GM12801 (cell line): ENCODE results near the gene CCR7.

Source experiments
- CTCF ChIP-seq: IDR thresholded peaks from one replicate; pipeline ENCODE4 v1.5.1; 2011; ENCODE audit warnings: control low read depth; ENCODE audit not compliant: insufficient read length; ENCODE audit errors: extremely low read depth

Gene CCR7

GRCh38 chr17:40528692-40529417, 36.4 kb downstream of the CCR7 start:
- TF ChIP-seq CTCF, result no peak

DNA sequence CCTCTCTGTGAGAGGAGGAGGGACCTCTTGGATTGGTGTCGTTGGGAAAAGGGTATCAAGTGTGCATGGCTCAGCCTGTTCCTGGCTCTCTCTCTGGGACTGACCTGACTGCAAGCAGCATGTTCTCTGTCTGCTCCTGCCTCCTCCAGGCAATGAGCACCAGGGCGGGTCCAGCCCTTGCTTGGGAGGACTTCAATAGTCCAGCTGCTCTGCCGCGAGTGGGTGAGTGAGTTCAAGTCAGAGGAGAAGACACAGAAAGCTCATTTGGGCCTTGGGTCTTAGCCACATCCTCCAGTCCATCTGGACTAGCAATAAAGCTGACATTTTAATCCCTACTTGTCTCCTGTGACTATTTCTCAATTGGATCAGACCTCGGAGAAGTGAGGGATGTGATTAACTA, 38.6 kb downstream of the CCR7 start:
- TF ChIP-seq CTCF, result no peak

DNA sequence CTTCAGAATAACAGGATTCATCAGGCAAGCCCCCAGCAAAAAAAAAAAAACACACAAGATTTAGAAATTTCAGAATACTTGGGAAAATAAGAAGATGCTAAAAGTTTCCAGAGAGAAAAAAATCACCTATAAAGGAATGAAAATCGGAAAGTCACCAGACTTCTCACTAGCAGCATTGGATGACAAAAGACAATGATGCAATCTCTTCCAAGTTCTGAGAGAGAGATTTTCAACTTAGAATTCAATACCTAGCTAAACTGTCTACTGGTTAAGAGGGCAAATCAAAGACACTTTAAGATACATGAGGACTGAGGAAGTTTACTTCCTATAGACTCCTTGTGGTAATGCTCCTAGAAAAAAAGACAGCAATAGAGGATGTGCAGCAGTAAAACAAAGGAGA, 40.0 kb downstream of the CCR7 start:
- no peak for TF ChIP-seq CTCF

GRCh38 chr17:40524243-40524965, 40.9 kb downstream of the CCR7 start:
- TF ChIP-seq CTCF, result no peak

DNA sequence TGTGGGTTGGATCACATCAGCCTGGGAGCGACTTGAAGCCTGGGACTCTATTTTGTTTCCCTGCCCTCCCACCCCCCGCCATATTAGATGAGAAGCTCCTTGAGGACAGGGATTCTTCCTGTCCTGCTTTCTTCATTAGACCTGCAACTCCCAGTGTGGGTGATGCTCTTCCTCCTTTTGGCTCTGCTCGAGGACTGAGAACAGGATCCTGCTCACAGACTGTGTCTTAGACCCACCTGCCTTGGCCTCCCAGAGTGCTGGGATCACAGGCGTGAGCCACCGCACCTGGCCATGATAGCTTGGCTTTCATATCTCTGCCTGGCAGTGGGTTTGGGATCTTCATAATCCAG, 42.3 kb downstream of the CCR7 start:
- no peak for TF ChIP-seq CTCF

- TF ChIP-seq CTCF, result no peak
Observed at GRCh38 chr17:40522250-40522960, 42.9 kb downstream of the CCR7 start.

- TF ChIP-seq CTCF, result no peak
Observed at GRCh38 chr17:40520991-40521453, 44.2 kb downstream of the CCR7 start.
